NB4 (cell line): ENCODE measurements around the gene FOXRED2.

Experiments used
- DNase-seq: peaks from one replicate; pipeline ENCODE4 v3.0.0; 2010; ENCODE audit warnings: low read depth
- H3K4me3 ChIP-seq: one replicate; pipeline ENCODE4 v1.5.1; 2011; ENCODE audit warnings: mild to moderate bottlenecking, low read depth, low read length, moderate library complexity
- MYC ChIP-seq: IDR thresholded peaks from 2 replicates; pipeline ENCODE4 v1.6.1; 2011; ENCODE audit warnings: low read depth, low read length
- POLR2A ChIP-seq: IDR thresholded peaks from 2 replicates; pipeline ENCODE4 v1.6.1; 2011; ENCODE audit warnings: mild to moderate bottlenecking; ENCODE audit not compliant: insufficient read length; ENCODE audit errors: extremely low read depth
- TF ChIP-seq, protein P1 (sequence below): IDR thresholded peaks from 2 replicates; pipeline ENCODE4 v1.6.1; 2011; ENCODE audit warnings: low read depth, low read length
- TF ChIP-seq, protein P2 (sequence below): IDR thresholded peaks from one replicate; pipeline ENCODE4 v1.5.1; 2012; ENCODE audit warnings: low read depth, low read length

FOXRED2 gene

DNA sequence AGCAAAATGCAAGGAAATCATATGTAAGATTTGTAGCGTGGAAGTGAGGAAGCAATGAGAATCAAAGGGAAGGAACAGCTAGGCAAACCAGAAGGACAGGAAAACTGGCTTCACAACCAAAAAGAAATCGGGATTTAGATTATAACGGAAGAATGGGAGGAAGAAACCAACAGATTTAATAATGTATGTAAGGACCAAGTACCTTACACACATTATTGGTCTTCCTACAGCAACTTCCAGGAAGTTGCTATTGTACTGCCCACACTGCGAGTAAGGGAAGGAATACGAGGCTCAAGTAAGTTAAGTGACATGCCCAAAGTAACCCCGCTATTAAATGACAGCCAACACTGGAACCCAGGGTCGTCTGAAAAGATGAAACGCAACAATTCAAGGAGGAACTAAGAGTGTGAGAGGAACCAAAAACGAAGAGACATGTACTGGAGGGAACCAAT lies 25.9 kb downstream of the FOXRED2 start:
- DNase-seq = no peak
- TF ChIP-seq POLR2A = no peak
- 0 out of 2 replicates have a peak, but pooled peaks have one; percentile 3 for TF ChIP-seq MYC
- peak overlapping the region; percentile 98 for H3K4me3 ChIP-seq

DNA sequence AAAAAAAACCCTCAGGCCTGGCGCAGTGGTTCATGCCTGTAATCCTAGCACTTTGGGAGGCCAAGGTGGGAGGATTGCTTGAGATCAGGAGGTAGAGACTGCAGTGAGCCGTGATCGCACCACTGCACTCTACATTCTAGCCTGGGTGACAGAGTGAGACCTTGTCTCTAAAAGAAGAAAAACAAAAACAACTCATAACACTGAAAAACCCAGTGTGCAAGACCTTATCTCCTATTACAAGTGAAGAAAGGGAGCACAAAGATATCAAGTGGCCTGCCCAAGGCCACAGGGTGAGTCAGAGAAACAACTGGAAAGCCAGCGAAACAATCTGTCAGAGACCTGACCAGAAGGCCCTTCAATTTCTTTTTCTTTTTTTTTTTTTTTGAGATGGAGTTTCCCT lies 27.9 kb downstream of the FOXRED2 start:
- H3K4me3 ChIP-seq = no peak overlapping the region
- DNase-seq = no peak
- TF ChIP-seq, protein P1, sequence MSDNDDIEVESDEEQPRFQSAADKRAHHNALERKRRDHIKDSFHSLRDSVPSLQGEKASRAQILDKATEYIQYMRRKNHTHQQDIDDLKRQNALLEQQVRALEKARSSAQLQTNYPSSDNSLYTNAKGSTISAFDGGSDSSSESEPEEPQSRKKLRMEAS = no peak
- TF ChIP-seq, protein P2, sequence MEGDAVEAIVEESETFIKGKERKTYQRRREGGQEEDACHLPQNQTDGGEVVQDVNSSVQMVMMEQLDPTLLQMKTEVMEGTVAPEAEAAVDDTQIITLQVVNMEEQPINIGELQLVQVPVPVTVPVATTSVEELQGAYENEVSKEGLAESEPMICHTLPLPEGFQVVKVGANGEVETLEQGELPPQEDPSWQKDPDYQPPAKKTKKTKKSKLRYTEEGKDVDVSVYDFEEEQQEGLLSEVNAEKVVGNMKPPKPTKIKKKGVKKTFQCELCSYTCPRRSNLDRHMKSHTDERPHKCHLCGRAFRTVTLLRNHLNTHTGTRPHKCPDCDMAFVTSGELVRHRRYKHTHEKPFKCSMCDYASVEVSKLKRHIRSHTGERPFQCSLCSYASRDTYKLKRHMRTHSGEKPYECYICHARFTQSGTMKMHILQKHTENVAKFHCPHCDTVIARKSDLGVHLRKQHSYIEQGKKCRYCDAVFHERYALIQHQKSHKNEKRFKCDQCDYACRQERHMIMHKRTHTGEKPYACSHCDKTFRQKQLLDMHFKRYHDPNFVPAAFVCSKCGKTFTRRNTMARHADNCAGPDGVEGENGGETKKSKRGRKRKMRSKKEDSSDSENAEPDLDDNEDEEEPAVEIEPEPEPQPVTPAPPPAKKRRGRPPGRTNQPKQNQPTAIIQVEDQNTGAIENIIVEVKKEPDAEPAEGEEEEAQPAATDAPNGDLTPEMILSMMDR = no peak
- TF ChIP-seq MYC = no peak
- TF ChIP-seq POLR2A = no peak

DNA sequence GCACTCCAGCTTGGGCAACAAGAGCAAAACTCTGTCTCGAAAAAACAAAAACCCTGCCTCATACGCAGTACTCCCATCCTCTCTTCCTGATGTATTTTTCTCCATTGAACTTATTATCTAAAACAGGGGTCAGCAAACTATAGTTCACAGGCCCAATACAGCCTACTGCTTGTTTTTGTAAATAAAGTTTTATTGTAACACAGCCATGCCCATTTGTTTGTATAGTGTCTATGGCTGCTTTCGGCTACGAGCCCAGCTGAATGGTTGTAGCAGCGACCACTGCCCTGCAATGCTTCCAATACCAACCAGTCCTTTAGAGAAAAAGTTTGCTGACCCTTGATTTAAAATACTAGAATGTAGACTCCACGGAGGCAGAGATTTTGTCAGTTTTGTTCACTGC lies 31.5 kb downstream of the FOXRED2 start:
- no peak for DNase-seq
- TF ChIP-seq, protein P1 = no peak
- TF ChIP-seq POLR2A = no peak
- no peak for TF ChIP-seq MYC
- TF ChIP-seq, protein P2 = no peak

DNA sequence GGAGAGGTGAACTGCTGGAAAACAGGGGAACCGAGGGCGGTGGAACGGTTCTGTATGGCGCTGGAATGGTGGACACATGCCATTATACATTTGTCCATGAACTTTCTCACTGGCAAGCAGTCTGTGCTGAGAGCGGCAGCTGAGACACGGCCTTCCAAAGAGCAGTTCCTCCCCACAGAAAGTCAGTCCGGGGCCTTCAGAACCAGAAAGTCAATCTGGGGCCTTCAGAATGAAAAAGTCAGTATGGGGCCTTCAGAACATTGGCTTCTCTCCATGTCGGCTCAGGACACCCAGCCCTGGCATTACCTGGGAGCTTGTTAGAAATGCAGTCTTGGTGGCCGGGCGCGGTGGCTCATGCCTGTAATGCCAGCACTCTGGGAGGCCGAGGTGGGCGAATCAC lies 34.2 kb downstream of the FOXRED2 start:
- DNase-seq = no peak
- no peak overlapping the region for H3K4me3 ChIP-seq
- TF ChIP-seq, protein P2 = no peak
- no peak for TF ChIP-seq POLR2A
- TF ChIP-seq, protein P1 = no peak
- TF ChIP-seq MYC = no peak

More for the DNA sequence above, 31.5 kb downstream of the FOXRED2 start:
- H3K4me3 ChIP-seq = no peak overlapping the region

DNA sequence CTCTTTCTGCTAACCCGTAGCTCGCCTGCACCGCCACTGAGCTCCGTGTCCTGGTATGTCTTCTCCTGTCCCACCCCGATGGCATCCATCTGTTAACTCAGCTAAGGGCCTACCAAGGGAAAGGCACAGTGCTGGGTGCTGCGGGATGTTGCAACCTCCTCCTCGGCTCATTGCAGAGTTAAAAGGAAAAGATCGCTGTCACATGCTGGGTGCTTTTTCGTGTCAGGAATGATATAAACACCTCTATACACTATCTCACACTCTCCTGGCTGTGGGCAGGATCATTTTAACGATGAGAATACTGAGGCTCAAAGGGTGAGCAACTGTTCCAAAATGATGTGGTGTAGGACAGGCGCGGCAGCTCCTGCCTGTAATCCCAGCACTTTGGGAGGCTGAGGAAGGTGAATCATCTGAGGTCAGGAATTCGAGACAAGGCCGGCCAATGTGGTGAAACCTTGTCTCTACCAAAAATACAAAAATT lies 35.5 kb downstream of the FOXRED2 start:
- TF ChIP-seq, protein P1 = no peak
- TF ChIP-seq, protein P2 = no peak
- TF ChIP-seq MYC = no peak
- no peak for TF ChIP-seq POLR2A
- DNase-seq = no peak
- H3K4me3 ChIP-seq = no peak overlapping the region

DNA sequence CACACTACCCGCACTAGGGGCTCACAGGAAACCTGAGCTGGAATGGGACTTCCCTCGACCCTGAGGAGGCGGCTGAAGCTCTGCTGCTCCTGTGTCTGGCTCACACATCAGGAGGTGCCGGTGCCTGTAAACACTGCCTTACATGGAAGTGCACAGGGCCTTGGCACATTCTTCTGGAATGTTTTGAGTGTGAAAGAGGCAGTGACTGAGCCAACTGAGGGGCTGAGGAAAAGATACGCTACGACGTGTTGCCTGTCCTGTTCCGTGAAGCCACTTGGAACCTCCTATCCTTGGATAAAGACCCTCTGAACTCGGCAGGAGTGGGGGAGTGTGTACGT lies 35.9 kb downstream of the FOXRED2 start:
- no peak for DNase-seq
- TF ChIP-seq, protein P2 = no peak
- no peak overlapping the region for H3K4me3 ChIP-seq
